ENCODE measurements around the gene ZNF593.

GRCh38 chr1:26154750-26155149, 15.0 kb upstream of the ZNF593 start:
- TF ChIP-seq EZH2 (IDR thresholded peaks at IDR 0.05; ENCODE audit: low read length) (no peak), CTCF (optimal IDR thresholded peaks at IDR 0.05 in 1 of 3, IDR thresholded peaks at IDR 0.05 in 1 of 3, conservative IDR thresholded peaks at IDR 0.05 in 1 of 3; ENCODE audit: extremely low read depth in 1 of 3, insufficient read depth in 2 of 3, low read length in 3 of 3) (no peak)

All from keratinocyte (primary cell).